Stomach smooth muscle (tissue), 2 donors: ENCODE data around the gene TGFBR3.

Experiments used
- H3K27ac ChIP-seq: one replicate; pipeline ENCODE4 v1.7.0; 2013; ENCODE audit warnings: mild to moderate bottlenecking, low read length, inconsistent platforms
- H3K27me3 ChIP-seq, 2 donors: one replicate each; pipeline ENCODE4 v1.7.0; 2013; ENCODE audit warnings: low read length in 2 of 2; ENCODE audit not compliant: insufficient read depth in 2 of 2, control insufficient read depth in 1 of 2
- H3K36me3 ChIP-seq, 2 donors: one replicate each; pipeline ENCODE4 v1.7.0; 2013; ENCODE audit warnings: low read length in 2 of 2; ENCODE audit not compliant: control insufficient read depth in 2 of 2, insufficient read depth in 2 of 2
- H3K4me1 ChIP-seq: one replicate; pipeline ENCODE4 v1.7.0; 2013; ENCODE audit warnings: low read length; ENCODE audit not compliant: control insufficient read depth, insufficient read depth
- H3K4me3 ChIP-seq, 2 donors: one replicate each; pipeline ENCODE4 v1.7.0; 2013; ENCODE audit warnings: low read length in 2 of 2
- H3K9ac ChIP-seq, 2 donors: one replicate each; pipeline ENCODE4 v1.7.0; 2013; ENCODE audit warnings: low read length in 2 of 2, mild to moderate bottlenecking in 1 of 2
- H3K9me3 ChIP-seq, 2 donors: one replicate each; pipeline ENCODE4 v1.7.0; 2013; ENCODE audit warnings: low read length in 2 of 2; ENCODE audit not compliant: control insufficient read depth in 2 of 2
- donor health status: healthy.
- donor health status: Pancreatic carcinoma.

The TGFBR3 gene

DNA sequence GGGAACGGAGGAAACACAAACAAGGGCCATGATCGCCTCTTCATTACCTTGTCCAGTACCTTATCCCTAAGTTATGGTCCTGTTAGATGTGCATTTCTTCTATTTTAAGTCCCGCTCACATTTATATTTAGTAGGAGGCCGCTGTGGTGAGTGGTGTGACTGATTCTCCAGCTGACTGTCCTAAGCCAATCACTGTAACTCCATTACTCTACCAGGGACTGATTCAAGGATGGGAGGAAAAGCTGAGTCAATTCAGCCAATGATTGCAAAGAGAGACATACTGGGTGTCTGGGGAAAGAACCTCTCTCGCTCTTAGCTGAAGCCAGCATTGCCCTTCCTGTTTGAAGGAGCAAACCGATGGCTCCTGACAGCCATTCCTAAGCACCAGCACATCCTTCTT is 59.7 kb downstream of the TGFBR3 start:
- peaks cover 49% of the 10 kb centered on the region for H3K4me1 ChIP-seq
- H3K9me3 ChIP-seq = no peaks in the 10 kb centered on the region
- H3K36me3 ChIP-seq = no peaks in the 10 kb centered on the region
- H3K27ac ChIP-seq = peak overlapping the region; percentile 90
- no peak overlapping the region for H3K9ac ChIP-seq
- no peaks in the 10 kb centered on the region for H3K27me3 ChIP-seq
- no peak overlapping the region for H3K4me3 ChIP-seq

GRCh38 chr1:91821126-91821868 is 64.7 kb downstream of the TGFBR3 start:
- no peaks in the 10 kb centered on the region for H3K27me3 ChIP-seq
- H3K27ac ChIP-seq = no peak overlapping the region
- H3K4me3 ChIP-seq = no peak overlapping the region
- H3K9me3 ChIP-seq = no peaks in the 10 kb centered on the region
- peaks cover 18% of the 10 kb centered on the region for H3K4me1 ChIP-seq
- no peak overlapping the region for H3K9ac ChIP-seq
- no peaks in the 10 kb centered on the region for H3K36me3 ChIP-seq

- H3K36me3 ChIP-seq = no peaks in the 10 kb centered on the region
- H3K4me3 ChIP-seq = no peak overlapping the region
- H3K27ac ChIP-seq = peak overlapping the region; percentile 7
- H3K27me3 ChIP-seq = no peaks in the 10 kb centered on the region
- H3K9me3 ChIP-seq = no peaks in the 10 kb centered on the region
- H3K9ac ChIP-seq = no peak overlapping the region
- peaks cover 20% of the 10 kb centered on the region for H3K4me1 ChIP-seq
Observed at GRCh38 chr1:91819038-91819788, 66.7 kb downstream of the TGFBR3 start.

DNA sequence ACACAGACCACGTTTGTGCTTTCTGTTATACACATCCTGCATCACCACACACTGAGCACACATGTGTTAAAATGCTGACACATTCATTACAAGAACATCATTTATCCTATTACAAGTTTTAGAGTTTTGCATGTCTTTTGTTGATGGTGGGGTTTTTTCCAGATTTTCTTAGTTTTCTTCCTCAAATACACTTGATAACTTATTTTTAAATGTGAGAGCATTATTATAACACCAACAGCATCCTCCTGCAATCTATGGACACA is 67.3 kb downstream of the TGFBR3 start:
- Histone ChIP-seq H3K4me3 (no peak overlapping the region), H3K27ac (no peak overlapping the region), H3K4me1 (peaks cover 20% of the 10 kb centered on the region), H3K36me3 (no peaks in the 10 kb centered on the region), H3K9ac (no peak overlapping the region), H3K27me3 (no peaks in the 10 kb centered on the region), H3K9me3 (no peaks in the 10 kb centered on the region)

DNA sequence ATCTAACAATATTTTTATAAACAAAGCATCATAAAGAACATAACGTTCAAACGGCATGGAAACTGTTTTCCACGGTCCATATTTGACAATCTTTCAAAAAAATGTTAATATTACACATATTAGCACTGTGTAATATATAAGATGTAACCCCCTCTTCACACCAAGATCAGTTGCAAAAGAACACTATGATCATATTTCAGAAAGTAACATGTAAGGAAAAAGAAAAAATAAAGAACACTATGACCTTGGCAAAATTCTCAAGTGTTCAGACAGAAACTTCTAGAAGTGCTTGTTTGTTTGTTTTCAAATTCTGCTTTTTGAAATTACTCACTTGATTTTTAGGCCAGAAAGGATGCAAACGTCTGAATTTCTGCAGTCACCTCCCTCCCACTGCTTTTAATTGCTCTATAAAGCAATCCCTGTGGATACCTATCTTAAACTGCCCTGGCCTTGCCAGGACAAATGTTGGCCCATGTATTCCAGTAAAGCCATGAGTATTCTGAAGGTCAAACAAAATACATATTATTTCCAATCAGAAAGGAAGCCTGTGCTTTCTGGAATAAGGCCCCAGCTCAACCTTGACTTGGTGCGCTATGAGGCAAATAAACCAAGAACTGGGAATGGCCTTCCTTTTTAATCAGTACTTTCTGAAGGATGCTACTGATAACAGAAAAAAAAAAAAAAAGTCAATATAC is 68.6 kb downstream of the TGFBR3 start:
- Histone ChIP-seq H3K36me3 (no peaks in the 10 kb centered on the region), H3K27ac (peak overlapping the region; percentile 12), H3K4me3 (no peak overlapping the region), H3K27me3 (no peaks in the 10 kb centered on the region), H3K9ac (no peak overlapping the region), H3K4me1 (peaks cover 20% of the 10 kb centered on the region), H3K9me3 (no peaks in the 10 kb centered on the region)

- no peak overlapping the region for H3K4me3 ChIP-seq
- H3K27ac ChIP-seq = no peak overlapping the region
- no peak overlapping the region for H3K9ac ChIP-seq
- H3K4me1 ChIP-seq = peaks cover 20% of the 10 kb centered on the region
- H3K9me3 ChIP-seq = no peaks in the 10 kb centered on the region
- no peaks in the 10 kb centered on the region for H3K27me3 ChIP-seq
- H3K36me3 ChIP-seq = no peaks in the 10 kb centered on the region
Observed at GRCh38 chr1:91816031-91816430, 69.9 kb downstream of the TGFBR3 start.

GRCh38 chr1:91814448-91814847 is 71.5 kb downstream of the TGFBR3 start:
- Histone ChIP-seq H3K4me3 (no peak overlapping the region), H3K36me3 (no peaks in the 10 kb centered on the region), H3K27ac (no peak overlapping the region), H3K27me3 (no peaks in the 10 kb centered on the region), H3K9ac (no peak overlapping the region), H3K4me1 (peaks cover 30% of the 10 kb centered on the region), H3K9me3 (no peaks in the 10 kb centered on the region)

DNA sequence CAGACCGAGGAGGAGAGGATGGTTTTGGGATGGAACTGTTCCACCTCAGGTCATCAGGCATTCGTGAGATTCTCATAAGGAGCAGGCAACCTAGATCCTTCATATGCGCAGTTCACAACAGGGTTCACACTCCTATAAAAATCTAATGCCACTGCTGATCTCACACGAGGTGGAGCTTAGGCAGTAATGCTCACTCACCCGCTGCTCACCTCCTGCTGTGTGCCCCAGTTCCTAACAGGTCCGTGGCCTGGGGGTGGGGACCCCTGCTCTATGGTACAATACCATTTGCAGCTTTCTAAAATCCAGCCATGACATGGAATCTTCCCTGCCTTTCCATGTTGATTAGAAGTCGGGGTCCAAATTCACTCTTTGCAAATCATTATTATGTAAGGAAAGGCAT is 72.1 kb downstream of the TGFBR3 start:
- Histone ChIP-seq H3K27ac (no peak overlapping the region), H3K4me3 (no peak overlapping the region), H3K36me3 (no peaks in the 10 kb centered on the region), H3K9ac (no peak overlapping the region), H3K9me3 (no peaks in the 10 kb centered on the region), H3K4me1 (peaks cover 29% of the 10 kb centered on the region), H3K27me3 (no peaks in the 10 kb centered on the region)

DNA sequence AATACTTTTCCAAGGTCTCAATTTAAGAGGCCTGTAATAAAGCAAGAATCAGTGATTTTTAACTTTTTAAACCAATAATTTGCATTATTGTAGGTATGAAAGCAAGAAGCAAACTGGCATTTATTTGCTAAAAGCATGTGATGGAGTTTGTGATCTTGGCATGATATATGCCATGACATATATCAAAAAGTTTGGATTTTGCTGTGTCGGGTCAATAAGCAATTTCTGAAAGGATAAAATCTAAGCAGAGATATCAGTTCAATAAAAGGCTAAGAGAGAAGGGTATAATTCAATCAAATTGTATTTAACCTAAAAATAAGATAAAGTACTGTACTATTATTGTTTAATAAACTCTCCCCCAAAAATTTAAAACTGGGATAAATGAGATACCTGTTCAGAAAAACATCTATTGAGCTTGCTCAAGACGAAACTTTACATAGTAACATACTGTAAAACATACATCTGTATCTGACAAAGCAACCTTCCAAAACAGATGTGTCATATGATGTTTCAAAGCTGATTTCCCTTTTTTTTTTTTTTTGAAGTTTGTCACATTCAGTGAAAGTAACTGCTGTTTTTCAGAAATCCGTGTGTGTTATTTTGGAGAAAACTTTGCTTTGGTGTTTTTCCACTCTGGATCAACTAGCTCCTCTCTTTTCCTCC is 74.5 kb downstream of the TGFBR3 start:
- H3K27ac ChIP-seq = no peak overlapping the region
- no peaks in the 10 kb centered on the region for H3K9me3 ChIP-seq
- H3K4me3 ChIP-seq = no peak overlapping the region
- H3K27me3 ChIP-seq = no peaks in the 10 kb centered on the region
- H3K9ac ChIP-seq = no peak overlapping the region
- peaks cover 30% of the 10 kb centered on the region for H3K4me1 ChIP-seq
- no peaks in the 10 kb centered on the region for H3K36me3 ChIP-seq

- Histone ChIP-seq H3K36me3 (no peaks in the 10 kb centered on the region), H3K27ac (no peak overlapping the region), H3K9ac (no peak overlapping the region), H3K4me3 (no peak overlapping the region), H3K9me3 (no peaks in the 10 kb centered on the region), H3K27me3 (no peaks in the 10 kb centered on the region), H3K4me1 (peaks cover 48% of the 10 kb centered on the region)
Observed at GRCh38 chr1:91809317-91809716, 76.6 kb downstream of the TGFBR3 start.
